Fibroblast of skin of right biceps (primary cell): ENCODE measurements around the gene TSLP.

Experiments used
- DNase-seq: peaks from one replicate; pipeline ENCODE4 v3.0.0-alpha.2; 2013

The TSLP gene

GRCh38 chr5:111099058-111099778, 27.7 kb downstream of the TSLP start:
- DNase-seq: peak; percentile 5

- no peak for DNase-seq
Observed at GRCh38 chr5:111106320-111106948, 34.9 kb downstream of the TSLP start.

- DNase-seq: no peak
Observed at GRCh38 chr5:111107371-111107770, 35.9 kb downstream of the TSLP start.

- no peak for DNase-seq
Observed at GRCh38 chr5:111111956-111112355, 40.4 kb downstream of the TSLP start.

GRCh38 chr5:111113678-111114077, 42.2 kb downstream of the TSLP start:
- no peak for DNase-seq

GRCh38 chr5:111115229-111115628, 43.7 kb downstream of the TSLP start:
- DNase-seq: no peak

GRCh38 chr5:111116550-111116949, 45.0 kb downstream of the TSLP start:
- no peak for DNase-seq

- no peak for DNase-seq
Observed at GRCh38 chr5:111117136-111117535, 45.6 kb downstream of the TSLP start.

- DNase-seq: no peak
Observed at GRCh38 chr5:111119221-111119620, 47.7 kb downstream of the TSLP start.

- DNase-seq: no peak
Observed at GRCh38 chr5:111119856-111120255, 48.3 kb downstream of the TSLP start.

- no peak for DNase-seq
Observed at GRCh38 chr5:111120911-111121310, 49.4 kb downstream of the TSLP start.

- DNase-seq: no peak
Observed at GRCh38 chr5:111121926-111122325, 50.4 kb downstream of the TSLP start.

GRCh38 chr5:111122398-111122797, 50.9 kb downstream of the TSLP start:
- DNase-seq: no peak

GRCh38 chr5:111124793-111125192, 53.3 kb downstream of the TSLP start:
- no peak for DNase-seq

- no peak for DNase-seq
Observed at GRCh38 chr5:111126896-111127295, 55.4 kb downstream of the TSLP start.
